GM12878 (cell line): ENCODE data around the gene RPS6KA2. TPM values are rescaled to one million over a fixed set of nuclear protein-coding genes. Genes with fewer than 3 reads are reported as not detected.

Source experiments
- ATAC-seq: fragments of 200-7000 bp; cut with Tn5 transposase; 3 replicates; pipeline ENCODE4 v1.9.1; 2020; ENCODE audit warnings: mild to moderate bottlenecking, moderate library complexity
- BruUV-seq: library from RNA; stranded (reverse); fragments of 400-500 nt; replicated peaks from 2 replicates; lab custom pipeline; 2021; lab: Mats Ljungman, UMichigan
- CTCF ChIA-PET: fragments of 300-600 bp; sonication (Branson Sonifier 250); formaldehyde crosslinking; extraction: SDS; loops from one replicate; lab custom pipeline; 2021; ENCODE audit warnings: inconsistent platforms; lab: Yijun Ruan, JAX
- POLR2A ChIA-PET: fragments of 350-600 bp; formaldehyde crosslinking; extraction: SDS; loops from one replicate; lab custom pipeline; 2021; ENCODE audit warnings: inconsistent platforms; lab: Charles Lee
- RAD21 ChIA-PET: fragments of 300-600 bp; sonication (Branson Sonifier 250); formaldehyde crosslinking; loops from one replicate; lab custom pipeline; 2023; ENCODE audit warnings: antibody characterized with exemption; ENCODE audit not compliant: unreplicated experiment; lab: Charles Lee
- SMC1A ChIA-PET: fragments of 300-600 bp; sonication (Branson Sonifier 250); formaldehyde crosslinking; loops from one replicate; lab custom pipeline; 2023; ENCODE audit not compliant: unreplicated experiment, uncharacterized antibody; lab: Charles Lee
- DNase-seq: peaks from one replicate; pipeline ENCODE4 v3.0.0-alpha.2; 2011; ENCODE audit warnings: low read depth, low spot score
- FAIRE-seq: peaks from 3 replicates; lab custom pipeline; 2011; peaks lifted over from hg19 to GRCh38; lab: Jason Lieb, UNC
- H2AFZ ChIP-seq: 2 replicates; pipeline ENCODE4 v1.6.0; 2011; ENCODE audit warnings: low read depth, low read length, control low read depth; ENCODE audit not compliant: control insufficient read depth
- H3K27ac ChIP-seq: 2 replicates; pipeline ENCODE4 v1.5.1; 2011; ENCODE audit warnings: control low read depth; ENCODE audit not compliant: control insufficient read depth, insufficient read depth
- H3K27me3 ChIP-seq, 2 experiments: replicated peaks in 1 of 2; 2 replicates each; pipeline versions ENCODE4 v1.6.0 to v1.6.1; 2011; ENCODE audit warnings: low read length in 1 of 2; ENCODE audit not compliant: control insufficient read depth in 2 of 2, insufficient read depth in 2 of 2
- H3K36me3 ChIP-seq, 2 experiments: 2 replicates each; pipeline ENCODE4 v1.5.1; 2011; ENCODE audit warnings: low read length in 1 of 2; ENCODE audit not compliant: control insufficient read depth in 2 of 2, insufficient read depth in 2 of 2
- H3K4me1 ChIP-seq: 2 replicates; pipeline ENCODE4 v1.6.1; 2011; ENCODE audit warnings: mild to moderate bottlenecking, low read length, moderate library complexity, mixed read lengths; ENCODE audit not compliant: control insufficient read depth, insufficient read depth
- H3K4me2 ChIP-seq: 2 replicates; pipeline ENCODE4 v1.6.0; 2011; ENCODE audit warnings: control low read depth; ENCODE audit not compliant: control insufficient read depth, insufficient read depth
- H3K4me3 ChIP-seq: fragments of 200-600 bp; sonication (generic); 2 replicates; pipeline ENCODE4 v1.5.1; 2016
- H3K79me2 ChIP-seq: 2 replicates; pipeline ENCODE4 v1.6.0; 2011; ENCODE audit warnings: low read length; ENCODE audit not compliant: control insufficient read depth, insufficient read depth
- H3K9ac ChIP-seq: 2 replicates; pipeline ENCODE4 v1.8.0; 2011; ENCODE audit warnings: low read length, control low read depth, mixed read lengths; ENCODE audit not compliant: control insufficient read depth, insufficient read depth
- H3K9me3 ChIP-seq: replicated peaks from 3 replicates; pipeline ENCODE4 v1.5.1; 2011; ENCODE audit warnings: mild to moderate bottlenecking, low read length; ENCODE audit not compliant: control insufficient read depth, insufficient read depth
- H4K20me1 ChIP-seq: 2 replicates; pipeline ENCODE4 v1.6.0; 2011; ENCODE audit not compliant: control insufficient read depth, insufficient read depth
- ATF7 ChIP-seq: fragments of 450-650 bp; IDR thresholded peaks from 2 replicates; pipeline ENCODE4 v1.6.1; 2016; ENCODE audit warnings: low read depth, mild to moderate bottlenecking
- CBX5 ChIP-seq: sonication (generic); IDR thresholded peaks from 2 replicates; pipeline ENCODE4 v1.6.1; 2016; ENCODE audit warnings: low read depth, moderate library complexity, mild to moderate bottlenecking, inconsistent platforms
- CREB1 ChIP-seq: IDR thresholded peaks from 2 replicates; pipeline ENCODE4 v1.6.1; 2012; ENCODE audit warnings: low read depth, mild to moderate bottlenecking, inconsistent platforms
- E4F1 ChIP-seq: fragments of 450-650 bp; IDR thresholded peaks from 2 replicates; pipeline ENCODE4 v1.6.1; 2018; ENCODE audit warnings: borderline replicate concordance, mild to moderate bottlenecking; ENCODE audit not compliant: partially characterized antibody
- FOXK2 ChIP-seq: fragments of 450-650 bp; IDR thresholded peaks from 2 replicates; pipeline ENCODE4 v1.6.1; 2017; ENCODE audit warnings: mild to moderate bottlenecking, moderate library complexity
- IKZF1 ChIP-seq: fragments of 450-650 bp; conservative IDR thresholded peaks from 2 replicates; pipeline ENCODE4 v1.6.1; 2017; ENCODE audit warnings: antibody characterized with exemption, mild to moderate bottlenecking
- IKZF2 ChIP-seq, 2 experiments: fragments of 450-650 bp; IDR thresholded peaks; 2 replicates each; pipeline ENCODE4 v1.6.1; 2017; ENCODE audit warnings: mild to moderate bottlenecking in 2 of 2, moderate library complexity in 2 of 2
- MTA2 ChIP-seq: fragments of 450-650 bp; IDR thresholded peaks from 2 replicates; pipeline ENCODE4 v1.6.1; 2016; ENCODE audit warnings: low read depth, mild to moderate bottlenecking, moderate library complexity
- NFYB ChIP-seq: IDR thresholded peaks from 2 replicates; pipeline ENCODE4 v1.6.1; 2011; ENCODE audit warnings: low read depth, mild to moderate bottlenecking, low read length, improper control_type of control experiment, moderate library complexity; ENCODE audit not compliant: insufficient read depth
- RAD51 ChIP-seq: fragments of 450-650 bp; IDR thresholded peaks from 2 replicates; pipeline ENCODE4 v1.6.1; 2016; ENCODE audit warnings: moderate library complexity, mild to moderate bottlenecking, inconsistent platforms
- RELB ChIP-seq: fragments of 450-650 bp; IDR thresholded peaks from 2 replicates; pipeline ENCODE4 v1.6.1; 2017; ENCODE audit warnings: low read depth, mild to moderate bottlenecking, moderate library complexity
- SMAD1 ChIP-seq: fragments of 450-650 bp; IDR thresholded peaks from 2 replicates; pipeline ENCODE4 v1.6.1; 2018; ENCODE audit warnings: mild to moderate bottlenecking, low read depth; ENCODE audit not compliant: partially characterized antibody
- SPI1 ChIP-seq: IDR thresholded peaks from 2 replicates; pipeline ENCODE4 v1.6.1; 2011; ENCODE audit warnings: low read depth, mild to moderate bottlenecking, low read length, moderate library complexity, borderline replicate concordance; ENCODE audit not compliant: insufficient read depth
- ZBED1 ChIP-seq: IDR thresholded peaks from 2 replicates; pipeline ENCODE4 v1.6.1; 2016; ENCODE audit warnings: borderline replicate concordance
- WGBS: methylation state at CpG from one replicate; pipeline ENCODE4 v1.1.6; 2016; ENCODE audit warnings: low lambda C conversion rate; ENCODE audit not compliant: insufficient replicate concordance, insufficient coverage; ENCODE audit errors: missing lambda C conversion rate; 5-methylcytosine and 5-hydroxymethylcytosine counted together
- in situ Hi-C: fragments of 300-500 bp; cut with MboI; formaldehyde crosslinking; loops from 9 replicates; pipeline ENCODE4 v1.14.3; 2018; ENCODE audit warnings: mixed read lengths
- intact Hi-C: fragments of 100-400 bp; cut with micrococcal nuclease; formaldehyde crosslinking; loops from one replicate; pipeline ENCODE4 v1.14.2; 2022; ENCODE audit not compliant: unreplicated experiment
- polyA plus RNA-seq, 11 experiments: library from polyadenylated mRNA; depleted of rRNA in 4 of 11; unstranded in 6 of 11; stranded (reverse) in 5 of 11; fragments of >200 nt; fragmentation: Nextera tagmentation in 4 of 11; fragmentation: Illumina TruSeq in 1 of 11; extraction: Ambion mirVana in 4 of 11; extraction: Trizol in 1 of 11; gene quantifications; 1 replicate in 1 of 11; 2 replicates in 10 of 11; pipeline versions ENCODE4 v1.2.1 to v1.2.3, GENCODE V29; 2011 to 2016; ENCODE audit warnings: inconsistent platforms in 2 of 11, missing spikeins in 2 of 11, low read depth in 1 of 11
- total RNA-seq, 4 experiments: library from RNA; depleted of rRNA in 3 of 4; stranded (reverse); fragments of >200 nt in 3 of 4; fragmentation: Illumina TruSeq in 1 of 4; extraction: Trizol in 1 of 4; gene quantifications; 2 replicates each; pipeline versions ENCODE4 v1.2.1 to v1.2.3, GENCODE V29; 2013 to 2021

RPS6KA2 gene
- total and polyA plus RNA-seq, 10 of the 15 experiments (the other 5 are each of a cell fraction or from before 2014, with no cell fraction given), result 0.02 to 1.0 (median 0.22) TPM; not detected in 1

- no peaks in the 10 kb centered on the region; the same call in 2 of the 3 replicates for H3K9me3 ChIP-seq
- DNase-seq, result no peak
- POLR2A ChIA-PET, result no interaction called here
- no peak overlapping the region for H3K9ac ChIP-seq
- no peak for ATAC-seq
- no peaks in the 10 kb centered on the region for H3K79me2 ChIP-seq
- no TSS peak for BruUV-seq
- no peak overlapping the region for H3K4me2 ChIP-seq
- in situ Hi-C loops (no loop called here), intact Hi-C loops (no loop called here)
- no peaks in the 10 kb centered on the region; a peak in 1 of 4 replicates for H3K27me3 ChIP-seq
- no peaks in the 10 kb centered on the region for H4K20me1 ChIP-seq
- FAIRE-seq, result no peak
- H3K4me1 ChIP-seq, result peaks cover 13% of the 10 kb centered on the region
- no peak overlapping the region for H2AFZ ChIP-seq
- RAD21 ChIA-PET, result no interaction called here
- no peak overlapping the region for H3K4me3 ChIP-seq
- WGBS, result 84% methylated on average over 9 of the region's 9 CpGs
- no peak for TF ChIP-seq ZBED1
- TF ChIP-seq SPI1, result no peak
- TF ChIP-seq FOXK2, result no peak
- no peak for TF ChIP-seq SMAD1
- TF ChIP-seq, all 136 proteins: peak for 0
- Histone ChIP-seq H3K27ac (no peak overlapping the region), H3K36me3 (no peaks in the 10 kb centered on the region)
- ChIA-PET CTCF (interaction anchor here (1.1 kb wide), 1 partner anchor 105 kb away, joined by 3 read pairs; no protein-coding TSS in a partner anchor), SMC1A (no interaction called here)
Observed at GRCh38 chr6:166418691-166419143, 208.3 kb downstream of the RPS6KA2 start.

GRCh38 chr6:166417285-166417691, 209.8 kb downstream of the RPS6KA2 start:
- POLR2A ChIA-PET, result no interaction called here
- H3K9ac ChIP-seq, result no peak overlapping the region
- RAD21 ChIA-PET, result no interaction called here
- SMC1A ChIA-PET, result no interaction called here
- H2AFZ ChIP-seq, result no peak overlapping the region
- in situ Hi-C loops (no loop called here), intact Hi-C loops (no loop called here)
- BruUV-seq, result no TSS peak
- CTCF ChIA-PET, result no interaction called here
- H3K79me2 ChIP-seq, result no peaks in the 10 kb centered on the region
- H3K27me3 ChIP-seq, result no peaks in the 10 kb centered on the region
- H3K4me1 ChIP-seq, result peaks cover 13% of the 10 kb centered on the region
- no peak overlapping the region for H3K27ac ChIP-seq
- no peaks in the 10 kb centered on the region; the same call in 2 of the 3 replicates for H3K9me3 ChIP-seq
- 40% methylated on average over 6 of the region's 6 CpGs for WGBS
- no peaks in the 10 kb centered on the region for H4K20me1 ChIP-seq
- H3K4me3 ChIP-seq, result no peak overlapping the region
- DNase-seq (no peak), FAIRE-seq (no peak), ATAC-seq (peak; percentile 76)
- H3K4me2 ChIP-seq, result no peak overlapping the region
- H3K36me3 ChIP-seq, result no peaks in the 10 kb centered on the region
- peak; percentile 40; the same call in 1 of the 2 replicates for TF ChIP-seq NFYB
- TF ChIP-seq IKZF2 (IDR thresholded peaks at IDR 0.05), result peak; percentile 73 to 82
- TF ChIP-seq IKZF1, result peak; percentile 89
- no peak for TF ChIP-seq CREB1
- TF ChIP-seq MTA2, result peak; percentile 52
- no peak for TF ChIP-seq E4F1
- no peak for TF ChIP-seq CBX5
- peak; percentile 65 for TF ChIP-seq ATF7
- TF ChIP-seq RAD51, result peak; percentile 39; the same call in 1 of the 2 replicates
- TF ChIP-seq RELB, result 0 out of 2 replicates have a peak, but pooled peaks have one; percentile 37
